HG02884 (cell line): ENCODE measurements around the gene CTIF.

Experiments used
- ATAC-seq: cut with Tn5 transposase; IDR thresholded peaks from one replicate; pipeline ENCODE4 v1.9.1; 2021; ENCODE audit warnings: mild to moderate bottlenecking, moderate library complexity; ENCODE audit not compliant: unreplicated experiment

Gene CTIF

GRCh38 chr18:48796491-48797205 is 257.8 kb downstream of the CTIF start:
- ATAC-seq = no peak

GRCh38 chr18:48797841-48798255 is 259.0 kb downstream of the CTIF start:
- no peak for ATAC-seq

- ATAC-seq = no peak
Measured at GRCh38 chr18:48798334-48799245, 259.8 kb downstream of the CTIF start.

- no peak for ATAC-seq
Measured at GRCh38 chr18:48799724-48800315, 261.0 kb downstream of the CTIF start.

GRCh38 chr18:48800466-48800865 is 261.6 kb downstream of the CTIF start:
- ATAC-seq = peak; percentile 6

GRCh38 chr18:48800876-48801727 is 262.3 kb downstream of the CTIF start:
- ATAC-seq = peak; percentile 53

GRCh38 chr18:48801728-48802542 is 263.1 kb downstream of the CTIF start:
- no peak for ATAC-seq

- no peak for ATAC-seq
Measured at GRCh38 chr18:48802543-48803290, 263.9 kb downstream of the CTIF start.

- ATAC-seq = no peak
Measured at GRCh38 chr18:48803518-48803917, 264.7 kb downstream of the CTIF start.

GRCh38 chr18:48803951-48804855 is 265.4 kb downstream of the CTIF start:
- ATAC-seq = no peak

- ATAC-seq = no peak
Measured at GRCh38 chr18:48804856-48805610, 266.2 kb downstream of the CTIF start.

- ATAC-seq = no peak
Measured at GRCh38 chr18:48805826-48806535, 267.1 kb downstream of the CTIF start.

GRCh38 chr18:48806551-48807261 is 267.9 kb downstream of the CTIF start:
- ATAC-seq = no peak

- no peak for ATAC-seq
Measured at GRCh38 chr18:48808476-48808875, 269.6 kb downstream of the CTIF start.

- ATAC-seq = no peak
Measured at GRCh38 chr18:48809365-48809764, 270.5 kb downstream of the CTIF start.

GRCh38 chr18:48810805-48811204 is 272.0 kb downstream of the CTIF start:
- ATAC-seq = no peak
